GM12873 (cell line): ENCODE results near the gene CCDC92B.

Source experiments
- TF ChIP-seq, protein P1 (sequence below): IDR thresholded peaks from 2 replicates; pipeline ENCODE4 v1.5.1; 2012; ENCODE audit warnings: low read depth, mild to moderate bottlenecking, moderate library complexity, low read length, control low read depth; ENCODE audit not compliant: insufficient read depth; ENCODE audit errors: missing control alignments

CCDC92B gene

DNA sequence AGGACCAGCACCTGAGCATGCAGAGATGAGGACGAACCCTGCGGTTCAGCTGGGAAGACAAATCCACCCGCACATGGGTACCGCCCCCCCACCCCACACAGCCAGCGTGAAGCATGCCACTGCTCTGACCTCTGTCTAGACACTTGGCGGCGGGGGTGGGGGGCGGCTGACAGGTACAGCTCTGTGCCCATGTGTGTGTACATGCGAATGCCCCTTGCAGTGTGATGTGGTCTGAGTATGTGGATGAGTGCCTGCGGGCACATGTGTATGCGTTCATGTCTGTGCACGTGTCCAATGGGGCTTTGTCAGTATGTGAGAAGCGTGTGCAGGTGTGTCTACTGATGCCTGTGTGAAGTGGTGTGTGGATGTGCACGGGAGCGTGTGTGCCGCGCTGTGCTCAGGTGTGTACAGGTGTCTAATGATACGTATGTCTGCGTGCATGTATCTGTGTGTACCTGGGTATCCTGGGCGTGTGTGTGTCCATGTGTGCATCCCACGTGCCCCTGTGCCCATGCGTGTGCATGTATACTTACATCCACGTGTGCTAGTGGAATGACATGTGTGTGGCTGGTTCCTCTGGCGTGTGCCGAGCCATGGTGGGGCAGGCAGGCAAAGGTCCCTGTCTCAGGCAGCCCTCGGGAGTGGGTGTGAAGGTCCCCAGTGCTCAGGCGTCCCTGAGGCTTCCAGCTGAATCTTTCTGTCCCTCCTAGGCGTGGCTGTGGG is 46.1 kb upstream of the CCDC92B start:
- TF ChIP-seq, protein P1, sequence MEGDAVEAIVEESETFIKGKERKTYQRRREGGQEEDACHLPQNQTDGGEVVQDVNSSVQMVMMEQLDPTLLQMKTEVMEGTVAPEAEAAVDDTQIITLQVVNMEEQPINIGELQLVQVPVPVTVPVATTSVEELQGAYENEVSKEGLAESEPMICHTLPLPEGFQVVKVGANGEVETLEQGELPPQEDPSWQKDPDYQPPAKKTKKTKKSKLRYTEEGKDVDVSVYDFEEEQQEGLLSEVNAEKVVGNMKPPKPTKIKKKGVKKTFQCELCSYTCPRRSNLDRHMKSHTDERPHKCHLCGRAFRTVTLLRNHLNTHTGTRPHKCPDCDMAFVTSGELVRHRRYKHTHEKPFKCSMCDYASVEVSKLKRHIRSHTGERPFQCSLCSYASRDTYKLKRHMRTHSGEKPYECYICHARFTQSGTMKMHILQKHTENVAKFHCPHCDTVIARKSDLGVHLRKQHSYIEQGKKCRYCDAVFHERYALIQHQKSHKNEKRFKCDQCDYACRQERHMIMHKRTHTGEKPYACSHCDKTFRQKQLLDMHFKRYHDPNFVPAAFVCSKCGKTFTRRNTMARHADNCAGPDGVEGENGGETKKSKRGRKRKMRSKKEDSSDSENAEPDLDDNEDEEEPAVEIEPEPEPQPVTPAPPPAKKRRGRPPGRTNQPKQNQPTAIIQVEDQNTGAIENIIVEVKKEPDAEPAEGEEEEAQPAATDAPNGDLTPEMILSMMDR: no peak

DNA sequence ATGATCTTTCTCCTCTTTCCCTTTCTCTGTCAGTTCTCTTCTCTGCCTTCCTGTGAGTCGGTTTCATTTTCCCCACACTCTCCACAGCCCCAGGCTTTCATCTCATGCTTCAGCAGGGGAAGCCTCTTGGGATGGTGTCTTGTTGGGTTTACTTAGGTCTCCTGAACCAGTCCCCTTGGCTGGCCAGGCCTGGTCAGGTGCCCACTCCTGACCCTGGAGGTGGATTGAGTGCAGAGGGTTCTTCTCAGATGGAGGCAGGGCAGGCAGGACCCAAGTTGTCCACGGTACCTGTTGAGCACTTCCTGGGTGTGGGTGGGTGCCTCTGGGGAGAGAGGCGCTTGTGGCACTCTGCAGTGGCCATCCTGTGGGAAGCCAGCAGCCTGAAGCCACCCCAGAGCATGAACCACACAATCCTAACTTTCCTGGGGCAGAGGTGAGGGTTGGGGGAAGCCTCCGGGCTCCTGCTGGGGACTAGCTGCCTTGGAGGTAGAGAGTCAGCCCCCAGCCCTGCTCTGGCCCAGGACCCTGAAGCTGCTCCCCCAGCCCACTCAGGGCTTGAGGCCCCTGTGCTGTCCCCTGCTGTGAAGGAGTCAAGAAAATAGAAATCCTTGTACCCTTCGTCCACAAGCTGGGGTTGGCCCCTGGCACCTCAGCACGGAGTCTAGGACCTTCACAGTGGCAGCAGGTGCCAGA is 44.8 kb upstream of the CCDC92B start:
- TF ChIP-seq, protein P1: no peak

DNA sequence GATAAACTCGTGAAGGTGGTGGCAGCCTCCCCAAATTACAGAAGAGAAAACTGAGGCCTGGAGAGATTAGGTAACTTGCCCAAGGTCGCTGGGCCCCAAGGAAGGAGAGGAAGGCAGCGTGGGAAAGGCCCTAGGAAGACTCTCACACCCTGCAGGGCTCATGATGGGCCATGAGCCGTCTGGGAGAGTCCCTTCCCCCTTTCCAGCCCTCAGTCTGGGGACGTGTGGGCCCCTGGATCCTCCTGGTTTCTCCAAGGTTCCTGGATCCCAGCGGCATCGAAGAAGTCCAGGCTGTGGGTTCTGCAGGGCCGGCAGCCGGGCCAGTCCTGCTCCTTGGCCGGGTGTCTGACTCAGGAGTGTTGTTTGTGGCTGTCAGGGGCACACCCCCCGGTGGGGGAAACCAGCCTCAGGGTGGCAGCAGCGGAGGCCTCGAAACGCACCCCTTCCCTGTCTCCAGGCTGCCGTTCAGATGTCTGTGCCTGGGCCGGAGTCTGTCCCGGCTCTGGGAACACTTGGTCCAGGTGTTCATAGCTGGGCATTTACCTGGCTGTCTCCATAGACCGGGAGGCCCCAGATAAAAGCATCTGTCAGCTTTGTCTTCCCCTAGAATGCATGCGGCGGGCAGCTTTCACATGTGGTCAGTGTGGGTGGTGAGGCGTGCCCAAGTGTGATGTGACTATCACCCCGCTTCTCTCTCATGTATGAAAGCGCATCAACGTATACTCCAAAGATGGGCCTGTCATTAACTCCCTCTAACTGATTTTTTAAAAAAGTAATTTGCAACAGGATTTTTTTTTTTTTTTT is 43.1 kb upstream of the CCDC92B start:
- TF ChIP-seq, protein P1: no peak

DNA sequence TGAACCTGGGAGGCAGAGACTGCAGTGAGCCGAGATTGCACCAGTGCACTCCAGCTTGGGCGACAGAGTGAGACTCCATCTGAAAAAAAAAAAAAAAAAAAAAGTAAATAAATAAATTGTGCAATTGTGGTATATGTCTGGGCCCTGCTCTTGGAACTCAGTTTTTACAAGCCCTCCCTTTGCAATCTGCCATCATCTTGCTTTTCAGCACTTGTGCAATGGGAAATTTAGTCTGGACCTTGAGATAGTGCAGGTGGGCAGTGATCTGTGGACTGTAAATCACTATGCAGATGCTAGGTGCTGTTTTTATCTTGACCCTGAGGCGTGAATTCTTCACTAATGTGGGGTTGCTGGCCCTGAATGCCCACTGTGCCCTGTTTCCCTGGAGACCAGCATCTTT is 40.2 kb upstream of the CCDC92B start:
- TF ChIP-seq, protein P1: no peak

DNA sequence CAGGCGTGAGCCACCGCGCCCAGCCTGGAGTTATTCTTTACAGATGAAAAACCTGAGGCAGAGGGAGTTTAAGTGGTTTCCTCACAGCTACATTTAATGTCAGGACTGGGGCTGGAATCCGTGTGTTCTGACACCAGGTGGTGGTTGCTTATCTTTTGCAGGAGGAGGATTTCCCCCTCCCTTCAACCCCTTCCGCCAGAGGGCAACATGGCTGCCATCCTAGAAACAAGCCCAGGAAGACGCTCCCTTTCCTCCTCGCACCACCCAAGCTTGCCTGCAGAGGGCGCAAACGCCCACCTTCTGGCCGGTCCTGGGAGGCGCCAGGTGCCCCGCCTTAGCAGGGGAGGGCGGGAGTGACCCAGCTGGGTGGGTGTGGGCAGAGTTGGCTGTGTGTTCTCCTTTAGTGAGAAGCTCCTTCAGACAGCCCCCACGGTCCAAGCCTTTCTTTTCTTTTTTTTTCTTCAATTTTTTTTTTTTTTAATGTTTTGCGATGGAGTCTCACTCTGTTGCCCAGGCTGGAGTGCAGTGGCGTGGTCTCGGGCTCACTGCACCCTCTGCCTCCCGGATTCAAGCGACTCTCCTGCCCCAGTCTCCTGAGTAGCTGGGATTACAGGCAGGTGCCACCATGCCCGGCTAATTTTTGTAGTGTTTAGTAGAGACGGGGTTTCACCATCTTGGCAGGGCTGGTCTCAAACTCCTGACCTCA is 36.9 kb upstream of the CCDC92B start:
- TF ChIP-seq, protein P1: peak; percentile 94

DNA sequence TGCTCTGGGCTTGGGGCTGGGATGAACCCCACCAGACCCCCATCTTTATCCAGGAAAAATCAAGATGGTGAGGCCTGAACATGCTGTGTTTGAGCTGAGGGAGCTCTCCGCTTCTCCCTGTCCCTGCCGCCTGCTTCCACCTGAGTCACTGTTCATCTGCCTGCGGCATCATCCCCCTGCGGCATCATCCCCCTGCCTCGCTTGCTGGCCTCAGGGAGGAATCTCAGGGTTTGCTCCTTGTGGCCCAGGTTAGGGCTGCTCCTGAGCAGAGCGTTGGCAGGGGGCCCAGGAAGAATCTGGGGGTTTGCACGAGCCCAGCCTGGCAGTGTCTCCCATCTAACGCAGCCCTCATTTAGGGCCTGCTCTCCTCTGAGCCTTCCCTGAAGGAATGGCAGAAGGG is 35.4 kb upstream of the CCDC92B start:
- TF ChIP-seq, protein P1: no peak
